Heart right ventricle (tissue), 16 donors: ENCODE measurements around the gene ZNF511. TPM values are rescaled to one million over a fixed set of nuclear protein-coding genes. Genes with fewer than 3 reads are reported as not detected.

Experiments
- ATAC-seq, 8 donors: fragments of 200-7000 bp; cut with Tn5 transposase; one replicate each; pipeline ENCODE4 v1.9.1; 2020; ENCODE audit warnings: mild to moderate bottlenecking in 8 of 8, moderate library complexity in 8 of 8, moderate number of reproducible peaks in 1 of 8
- DNase-seq, 2 donors: peaks; one replicate each; pipeline ENCODE4 v3.0.0-alpha.2; 2020
- H3K27ac ChIP-seq, 10 donors: fragments of 200-600 bp; sonication (generic) in 2 of 10; one replicate each; pipeline versions ENCODE4 v1.5.0 to v1.8.0; 2020 to 2022; ENCODE audit warnings: mild to moderate bottlenecking in 3 of 10
- H3K27me3 ChIP-seq, 7 donors: fragments of 200-600 bp; one replicate each; pipeline ENCODE4 v1.8.0; 2021 to 2022; ENCODE audit warnings: mild to moderate bottlenecking in 2 of 7
- H3K36me3 ChIP-seq, 9 donors: fragments of 200-600 bp; sonication (generic) in 1 of 9; one replicate each; pipeline versions ENCODE4 v1.5.0 to v1.8.0; 2020 to 2022; ENCODE audit warnings: mild to moderate bottlenecking in 2 of 9
- H3K4me1 ChIP-seq, 9 donors: fragments of 200-600 bp; sonication (generic) in 1 of 9; one replicate each; pipeline versions ENCODE4 v1.5.0 to v1.8.0; 2020 to 2022; ENCODE audit warnings: mild to moderate bottlenecking in 4 of 9
- H3K4me3 ChIP-seq, 10 donors: fragments of 200-600 bp; sonication (generic) in 2 of 10; one replicate each; pipeline versions ENCODE4 v1.5.0 to v1.8.0; 2020 to 2022; ENCODE audit warnings: mild to moderate bottlenecking in 7 of 10, moderate library complexity in 2 of 10
- H3K9me3 ChIP-seq, 11 donors: fragments of 200-600 bp in 10 of 11; sonication (generic) in 2 of 11; one replicate each; pipeline versions ENCODE4 v1.5.0 to v1.8.0; 2013 to 2022; ENCODE audit warnings: mild to moderate bottlenecking in 2 of 11, control low read depth in 1 of 11, moderate library complexity in 1 of 11
- CTCF ChIP-seq, 9 donors: fragments of 200-600 bp; sonication (generic) in 2 of 9; IDR thresholded peaks; one replicate each; pipeline versions ENCODE4 v1.5.0 to v1.8.0; 2021 to 2022; ENCODE audit warnings: antibody characterized with exemption in 9 of 9, mild to moderate bottlenecking in 5 of 9, moderate library complexity in 1 of 9
- WGBS, 2 donors: extraction: QIAGEN DNeasy Blood & Tissue Kit; methylation state at CpG; one replicate each; pipeline ENCODE4 v1.1.7; 2013; ENCODE audit warnings: inconsistent platforms in 1 of 2; 5-methylcytosine and 5-hydroxymethylcytosine counted together
- intact Hi-C, 10 donors: fragments of 100-400 bp; cut with DNase I; formaldehyde crosslinking; loops; one replicate each; pipeline versions ENCODE4 v1.11.1 to v1.14.2; 2022
- polyA plus RNA-seq, 2 donors: library from polyadenylated mRNA; stranded (reverse); fragments of 200-250 nt; gene quantifications; one replicate each; pipeline ENCODE4 v1.2.3, GENCODE V29; 2013
- total RNA-seq, 10 donors: library from RNA; stranded (reverse); fragmentation: NEBNext Ultra II Directional in 3 of 10; extraction: Animal tissue kit (Norgen Biotek cat#: 25700) in 3 of 10; gene quantifications; one replicate each; pipeline versions ENCODE4 v1.2.1 to v1.2.4, GENCODE V29; 2021 to 2023
- donor health status: Arrhythmogenic right ventricular cardiomyopathy.
- donor health status: ischemic (EF 13 %, LVEDD 7.1; RV severe dilation, severe dysfunction).
- donor health status: healthy with polysubstance abuse.
- donor health status: DM: no; HTN: yes; CAD: no.
- donor health status: DM: no; HTN: no; CAD: no.
- donor health status: ischemic (EF 25% LVEDD 6.9; RV normal size, moderate dysfunction).
- donor health status: ischemic (EF 25% LVEDD 5.7; RV mildly dilated, moderate dysfunction).
- donor health status: healthy.
- donor health status: DM: yes; HTN: yes; CAD: no.
- donor health status: Ischemic cardiomyopathy.
- donor health status: ischemic (EF 35%, LVEDD 5.7; RV mildly dilated, moderate dysfunction).
- donor health status: nonischemic (EF 11% LVEDD 7.7; RV severe dilation, severe dysfunction).
- donor health status: DM: yes; HTN: yes; CAD: no.
- donor health status: PGD.
- donor health status: ischemic (EF 29% LVEDD 5.4; RV normal size, mild dysfunction).
- donor health status: nonischemic (EF 23%, LVEDD 6.1; RV moderate dilation, normal function).

The ZNF511 gene
- total and polyA plus RNA-seq, 12 donors: 30.6 to 129 (median 43.5) TPM

GRCh38 chr10:133277993-133278576, 30.6 kb upstream of the ZNF511 start:
- intact Hi-C loops: no loop called here
- WGBS, 2 donors: 80 to 84% methylated on average over 12 of the region's 12 CpGs
- Histone ChIP-seq H3K27ac (peak overlapping the region in 3 of 10 donors; percentile 41 to 94 (median 62)), H3K9me3 (no peaks in the 10 kb centered on the region), H3K4me1 (peaks cover 0 to 62% (median 13%) of the 10 kb centered on the region in 9 donors), H3K36me3 (peaks cover 0 to 49% (median 28%) of the 10 kb centered on the region in 9 donors), H3K27me3 (peaks cover 0 to 33% (median 27%) of the 10 kb centered on the region in 7 donors), H3K4me3 (peak overlapping the region in 1 of 10 donors; percentile 54)
- ATAC-seq (peak in 1 of 8 donors; percentile 5), DNase-seq (no peak)
- TF ChIP-seq CTCF (IDR thresholded peaks at IDR 0.05): no peak

GRCh38 chr10:133278577-133279265, 30.0 kb upstream of the ZNF511 start:
- WGBS, 2 donors: 76 to 79% methylated on average over 19 of the region's 19 CpGs
- H3K4me3 ChIP-seq: peak overlapping the region in 1 of 10 donors; percentile 54
- DNase-seq: peak in 1 of 2 donors; percentile 21
- peak overlapping the region in 3 of 10 donors; percentile 41 to 94 (median 62) for H3K27ac ChIP-seq
- H3K36me3 ChIP-seq: peaks cover 0 to 55% (median 32%) of the 10 kb centered on the region in 9 donors
- peak in 7 of 8 donors; percentile 6 to 46 (median 31) for ATAC-seq
- peaks cover 0 to 62% (median 13%) of the 10 kb centered on the region in 9 donors for H3K4me1 ChIP-seq
- peaks cover 0 to 33% (median 27%) of the 10 kb centered on the region in 7 donors for H3K27me3 ChIP-seq
- no peaks in the 10 kb centered on the region for H3K9me3 ChIP-seq
- intact Hi-C loops: no loop called here
- no peak for TF ChIP-seq CTCF (IDR thresholded peaks at IDR 0.05)

- Histone ChIP-seq H3K9me3 (no peaks in the 10 kb centered on the region), H3K4me1 (peaks cover 0 to 61% (median 13%) of the 10 kb centered on the region in 9 donors), H3K27ac (peak overlapping the region in 3 of 10 donors; percentile 41 to 94 (median 62)), H3K27me3 (peaks cover 0 to 29% (median 26%) of the 10 kb centered on the region in 7 donors), H3K36me3 (peaks cover 0 to 64% (median 40%) of the 10 kb centered on the region in 9 donors), H3K4me3 (peak overlapping the region in 1 of 10 donors; percentile 54)
- no peak for DNase-seq
- intact Hi-C loops: no loop called here
- no peak for ATAC-seq
- WGBS, 2 donors: 85% methylated on average over 24 of the region's 24 CpGs
- TF ChIP-seq CTCF (IDR thresholded peaks at IDR 0.05): no peak
These were observed 29.1 kb upstream of the ZNF511 start for GRCh38 chr10:133279326-133280226.
